BE2C (cell line): ENCODE measurements around the gene NRXN3.

Experiments used
- DNase-seq: peaks from one replicate; pipeline ENCODE4 v3.0.0-alpha.2; 2020
- H3K27me3 ChIP-seq: fragments of 250-450 bp; sonication (Bioruptor Pico); 2 replicates; pipeline ENCODE4 v1.5.1; 2020; ENCODE audit warnings: mild to moderate bottlenecking
- H3K36me3 ChIP-seq: fragments of 250-450 bp; sonication (Bioruptor Pico); 2 replicates; pipeline ENCODE4 v1.5.1; 2020; ENCODE audit warnings: mild to moderate bottlenecking
- H3K4me1 ChIP-seq: fragments of 250-450 bp; sonication (Bioruptor Pico); 2 replicates; pipeline ENCODE4 v1.5.1; 2020
- H3K4me3 ChIP-seq: 2 replicates; pipeline ENCODE4 v1.5.1; 2011; ENCODE audit warnings: low read depth, low read length
- H3K9me3 ChIP-seq: fragments of 250-450 bp; sonication (Bioruptor Pico); 2 replicates; pipeline ENCODE4 v1.5.1; 2020
- CTCF ChIP-seq: IDR thresholded peaks from 2 replicates; pipeline ENCODE4 v1.5.1; 2012; ENCODE audit warnings: mild to moderate bottlenecking, low read depth, low read length

Gene NRXN3

GRCh38 chr14:79831195-79831892, 1661.2 kb downstream of the NRXN3 start:
- TF ChIP-seq CTCF = no peak
- no peak for DNase-seq
- Histone ChIP-seq H3K27me3 (no peaks in the 10 kb centered on the region), H3K4me3 (no peak overlapping the region), H3K9me3 (no peaks in the 10 kb centered on the region), H3K36me3 (no peaks in the 10 kb centered on the region), H3K4me1 (no peaks in the 10 kb centered on the region)

GRCh38 chr14:79833781-79834180, 1663.6 kb downstream of the NRXN3 start:
- Histone ChIP-seq H3K4me1 (no peaks in the 10 kb centered on the region), H3K9me3 (no peaks in the 10 kb centered on the region), H3K36me3 (no peaks in the 10 kb centered on the region), H3K27me3 (no peaks in the 10 kb centered on the region), H3K4me3 (no peak overlapping the region)
- DNase-seq = no peak
- TF ChIP-seq CTCF = no peak

GRCh38 chr14:79834868-79835267, 1664.7 kb downstream of the NRXN3 start:
- Histone ChIP-seq H3K4me1 (no peaks in the 10 kb centered on the region), H3K27me3 (no peaks in the 10 kb centered on the region), H3K36me3 (no peaks in the 10 kb centered on the region), H3K9me3 (no peaks in the 10 kb centered on the region), H3K4me3 (no peak overlapping the region)
- no peak for TF ChIP-seq CTCF
- DNase-seq = no peak

- Histone ChIP-seq H3K4me1 (peaks cover under 1% of the 10 kb centered on the region), H3K9me3 (no peaks in the 10 kb centered on the region), H3K27me3 (no peaks in the 10 kb centered on the region), H3K4me3 (no peak overlapping the region), H3K36me3 (no peaks in the 10 kb centered on the region)
- no peak for TF ChIP-seq CTCF
- DNase-seq = no peak
Observed at GRCh38 chr14:79836577-79836976, 1666.4 kb downstream of the NRXN3 start.

- no peak for TF ChIP-seq CTCF
- Histone ChIP-seq H3K4me1 (peaks cover 7% of the 10 kb centered on the region), H3K27me3 (no peaks in the 10 kb centered on the region)
Observed at GRCh38 chr14:79837699-79838098, 1667.5 kb downstream of the NRXN3 start.

GRCh38 chr14:79840103-79840502, 1669.9 kb downstream of the NRXN3 start:
- no peaks in the 10 kb centered on the region for H3K27me3 ChIP-seq

More at GRCh38 chr14:79837699-79838098, 1667.5 kb downstream of the NRXN3 start:
- DNase-seq = no peak
- Histone ChIP-seq H3K4me3 (no peak overlapping the region), H3K9me3 (no peaks in the 10 kb centered on the region), H3K36me3 (no peaks in the 10 kb centered on the region)

More at GRCh38 chr14:79840103-79840502, 1669.9 kb downstream of the NRXN3 start:
- DNase-seq = no peak
- no peaks in the 10 kb centered on the region for H3K36me3 ChIP-seq
- no peak overlapping the region for H3K4me3 ChIP-seq
- H3K9me3 ChIP-seq = no peaks in the 10 kb centered on the region
- peaks cover 7% of the 10 kb centered on the region for H3K4me1 ChIP-seq
- TF ChIP-seq CTCF = no peak
